HG03108 (cell line): ENCODE data around the gene TSEN2.
"Not testable (repeated sequence)": the region's sequence is repeated elsewhere in the genome, so short reads cannot be mapped to it uniquely, and the experiment has no call there.

ENCODE experiments used
- ATAC-seq: cut with Tn5 transposase; IDR thresholded peaks from one replicate; pipeline ENCODE4 v1.9.1; 2021; ENCODE audit warnings: moderate library complexity; ENCODE audit not compliant: unreplicated experiment

TSEN2 gene

GRCh38 chr3:12484198-12484982, at the start of gene TSEN2:
Gene TSEN2, plus strand, starts transcription at chr3:12484480. Its CDS starts 5,321 bp downstream, at chr3:12489801.
- peak; percentile 91 for ATAC-seq

DNA sequence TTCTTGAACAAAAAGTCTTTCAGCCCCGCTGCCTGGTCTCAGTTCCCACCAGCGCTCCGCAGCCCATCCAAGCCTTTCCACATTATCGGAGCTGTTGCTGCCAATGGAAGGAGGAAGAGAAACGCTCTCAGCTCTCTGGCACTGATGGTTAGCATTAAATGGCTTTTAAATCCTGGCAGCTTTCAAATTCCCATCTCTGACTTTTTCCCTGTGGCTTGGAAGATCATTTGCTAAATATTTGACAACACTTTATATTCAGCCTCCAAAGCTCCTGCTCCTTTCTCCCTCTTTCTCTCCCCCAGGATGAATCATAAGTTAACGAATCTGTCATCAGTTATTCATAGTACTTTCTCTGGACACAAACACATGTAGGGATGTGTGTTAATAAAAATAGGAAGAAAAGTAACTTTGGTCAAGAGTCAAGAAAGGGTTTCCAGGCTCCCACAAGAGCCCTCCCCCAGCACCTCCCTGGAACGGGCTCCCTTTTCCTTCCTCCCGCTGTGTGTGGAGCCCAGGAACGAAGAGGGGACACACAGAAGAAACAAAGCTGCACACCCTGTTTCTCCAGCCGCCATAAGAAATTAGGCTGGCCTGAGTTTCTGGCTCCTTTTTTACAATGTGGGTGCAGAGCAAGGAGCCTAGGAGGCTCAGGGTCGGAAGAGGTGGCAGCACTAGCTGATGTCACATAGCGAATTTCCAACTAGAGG, 47.6 kb upstream of the TSEN2 start:
- ATAC-seq = no peak

DNA sequence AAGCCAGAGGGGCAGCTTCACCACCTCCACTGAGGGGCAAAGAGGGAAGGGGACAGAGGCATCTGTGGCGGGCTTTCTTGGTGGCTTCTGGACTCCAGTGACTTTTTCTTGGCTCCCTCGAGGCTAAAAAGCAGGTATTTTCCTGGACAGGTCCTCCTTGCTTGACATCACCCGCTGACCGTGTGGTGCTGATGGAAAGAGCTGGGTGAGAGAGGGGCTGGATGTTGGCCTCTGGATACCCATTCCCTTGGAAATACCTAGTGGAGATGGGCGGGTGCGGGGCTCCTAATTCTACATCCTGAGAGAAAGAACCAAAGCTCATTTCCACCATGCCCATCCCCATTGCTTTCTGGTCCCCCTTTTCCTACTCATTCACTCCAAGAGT, 47.1 kb upstream of the TSEN2 start:
- ATAC-seq = no peak

DNA sequence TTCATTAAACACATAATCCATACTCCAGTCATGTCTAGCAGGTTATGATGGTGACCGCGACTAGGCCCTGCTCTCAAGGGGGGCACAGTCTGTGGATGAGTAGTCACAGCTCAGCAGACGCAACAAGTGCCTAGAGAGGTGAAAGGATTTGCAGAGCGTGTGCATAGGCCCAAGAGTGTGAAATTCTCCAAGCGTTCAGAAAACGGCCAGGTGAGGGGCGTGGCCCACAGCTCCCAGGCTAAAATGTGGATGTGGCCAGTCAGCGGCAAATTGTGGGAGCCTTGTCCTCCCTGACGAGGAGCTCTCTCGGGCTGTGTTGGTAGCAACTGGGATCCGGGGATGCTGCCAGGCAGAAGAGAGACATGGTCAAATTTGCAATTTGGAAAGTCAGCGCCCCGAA, 46.4 kb upstream of the TSEN2 start:
- no peak for ATAC-seq

GRCh38 chr3:12438318-12438717, 46.0 kb upstream of the TSEN2 start:
- ATAC-seq = no peak

GRCh38 chr3:12439161-12439940, 44.9 kb upstream of the TSEN2 start:
- no peak for ATAC-seq

DNA sequence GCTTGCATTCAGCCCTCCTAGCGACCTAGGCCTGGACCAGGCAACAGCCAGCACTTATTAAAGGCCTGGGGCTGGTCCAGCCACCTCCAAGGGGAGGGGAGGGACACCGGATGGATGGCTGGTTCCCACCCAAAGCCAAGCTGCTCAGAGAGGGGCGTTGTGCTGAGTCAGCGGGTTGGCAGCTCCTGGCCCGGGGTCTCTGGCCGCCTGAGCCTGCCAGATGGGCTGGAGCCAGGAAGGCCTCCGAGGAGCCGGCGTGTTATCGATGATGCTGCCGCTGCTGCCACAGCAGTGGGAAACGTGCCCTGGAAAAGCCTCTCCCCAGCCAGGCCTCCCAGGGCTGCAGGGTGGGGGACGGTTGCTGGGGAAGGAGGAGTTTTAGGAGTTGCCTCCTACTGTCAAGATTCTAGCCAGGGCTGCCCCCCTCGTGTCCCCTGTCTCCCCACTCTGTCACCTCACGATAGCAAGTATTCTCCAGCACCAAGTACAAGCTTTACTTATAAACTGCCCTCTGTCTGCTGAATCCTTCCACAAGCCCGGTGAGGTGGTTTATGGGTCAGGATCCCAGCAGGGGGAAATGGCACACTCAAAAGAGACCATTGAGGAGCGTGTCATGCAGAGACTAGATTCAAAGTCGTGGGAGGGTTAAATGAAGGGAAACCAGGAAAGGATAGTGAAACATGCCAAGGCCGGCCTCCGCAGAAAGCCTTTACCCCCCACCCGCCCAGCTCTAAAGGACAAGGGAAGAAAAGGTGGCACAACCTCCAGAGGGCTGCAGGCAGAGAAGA, 43.2 kb upstream of the TSEN2 start:
- no peak for ATAC-seq

DNA sequence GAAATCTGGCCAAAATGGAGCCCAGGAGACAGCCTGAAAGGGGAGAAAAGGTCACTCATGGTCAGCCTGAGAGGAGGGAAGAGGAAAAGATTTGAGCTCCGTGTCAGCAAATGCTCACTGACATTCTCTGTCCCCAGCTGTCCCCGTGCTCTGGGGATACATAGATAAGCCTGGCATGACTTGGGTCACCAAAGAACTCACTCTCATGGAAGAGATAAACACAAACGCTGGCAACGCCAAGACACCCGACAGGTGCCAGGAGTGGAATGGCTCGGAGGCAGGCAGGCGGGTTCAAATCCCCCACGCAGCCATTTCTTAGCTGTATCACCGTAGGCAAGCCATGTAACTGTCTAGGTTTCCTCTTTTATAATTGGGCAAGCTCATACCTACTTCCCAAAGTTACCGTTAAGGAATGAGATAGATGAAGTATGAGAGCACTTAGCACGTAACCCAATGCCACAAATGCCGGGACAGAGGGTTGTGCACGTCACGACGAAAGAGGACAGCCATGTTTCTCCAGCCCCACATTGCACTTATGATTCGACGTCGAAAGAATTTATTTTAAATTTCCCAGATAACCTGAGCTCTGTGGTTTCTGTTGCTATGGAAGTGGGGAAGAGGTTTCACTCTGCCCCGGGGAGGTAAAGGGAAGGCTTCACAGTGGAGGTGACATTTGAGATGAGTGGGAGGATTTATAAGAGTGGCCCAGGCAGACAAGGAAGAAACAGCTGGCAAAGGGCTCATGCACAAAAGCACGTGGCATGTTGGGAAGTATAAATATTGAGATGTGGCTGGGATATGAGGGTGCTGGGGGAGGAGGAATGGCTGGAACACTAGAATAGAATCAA, 41.4 kb upstream of the TSEN2 start:
- no peak for ATAC-seq

- no peak for ATAC-seq
Measured at GRCh38 chr3:12443781-12444522, 40.3 kb upstream of the TSEN2 start.

DNA sequence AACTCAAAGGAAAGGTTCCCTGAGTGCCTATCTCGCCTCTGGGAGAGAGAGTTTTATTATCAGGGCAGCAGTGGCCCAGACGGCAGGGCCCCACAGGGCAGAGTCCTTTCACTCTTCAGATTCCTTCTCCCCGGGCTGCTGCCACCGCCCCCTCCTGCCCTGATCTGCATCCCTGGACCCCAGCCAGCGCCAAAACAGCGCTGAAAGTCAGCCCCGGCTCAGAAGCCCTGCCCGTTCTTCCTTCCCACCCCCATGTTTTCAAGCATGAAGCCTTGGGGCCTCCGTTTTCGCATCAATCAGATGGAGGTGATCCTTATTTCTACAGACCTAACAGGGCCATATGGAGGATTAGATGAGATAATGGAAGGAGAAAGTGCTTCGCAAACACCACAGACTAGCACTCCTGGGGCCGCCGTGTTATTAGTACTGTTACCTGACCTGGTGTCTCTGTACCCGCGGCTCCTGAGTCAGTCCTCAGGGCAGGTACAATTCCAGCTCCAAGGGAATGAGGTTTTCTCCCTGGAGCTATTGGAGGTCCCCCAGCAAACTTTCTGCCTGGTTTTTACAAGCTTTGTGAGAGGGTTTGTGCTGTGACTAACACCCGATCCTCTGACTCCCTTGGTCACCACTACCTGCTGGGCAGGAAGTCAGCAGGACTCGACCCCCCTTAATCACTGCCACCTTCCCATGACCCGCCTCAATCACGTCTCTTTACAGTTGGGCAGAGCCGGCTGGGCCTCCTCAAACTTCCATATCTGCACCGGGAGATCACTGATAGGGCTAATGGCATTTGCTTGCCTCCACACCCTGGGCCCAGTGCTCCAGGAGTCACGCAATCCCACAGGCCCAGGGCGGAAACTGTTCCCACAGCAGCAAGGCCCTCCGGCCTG, 39.5 kb upstream of the TSEN2 start:
- ATAC-seq = no peak

- no peak for ATAC-seq
Measured at GRCh38 chr3:12445523-12446240, 38.6 kb upstream of the TSEN2 start.

- no peak for ATAC-seq
Measured at GRCh38 chr3:12446298-12446697, 38.0 kb upstream of the TSEN2 start.

DNA sequence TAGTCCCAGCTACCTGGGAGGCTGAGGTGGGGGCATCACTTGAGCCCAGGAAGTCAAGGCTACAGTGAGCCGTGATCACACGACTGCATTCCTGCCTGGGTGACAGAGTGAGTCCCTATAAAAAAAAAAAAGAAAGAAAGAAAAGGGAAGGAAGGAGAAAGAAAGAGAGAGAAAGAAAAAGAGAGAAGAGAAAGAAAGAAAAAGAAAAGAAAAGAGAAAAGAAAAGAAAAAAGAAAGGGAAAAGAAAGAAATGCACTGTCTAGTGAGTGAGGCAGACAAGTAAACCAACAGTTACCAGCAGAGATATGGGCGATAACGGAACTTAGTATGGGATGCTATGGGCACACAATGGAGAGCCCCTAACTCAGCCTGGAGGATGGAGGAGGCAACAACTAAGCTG, 37.2 kb upstream of the TSEN2 start:
- ATAC-seq = no peak

DNA sequence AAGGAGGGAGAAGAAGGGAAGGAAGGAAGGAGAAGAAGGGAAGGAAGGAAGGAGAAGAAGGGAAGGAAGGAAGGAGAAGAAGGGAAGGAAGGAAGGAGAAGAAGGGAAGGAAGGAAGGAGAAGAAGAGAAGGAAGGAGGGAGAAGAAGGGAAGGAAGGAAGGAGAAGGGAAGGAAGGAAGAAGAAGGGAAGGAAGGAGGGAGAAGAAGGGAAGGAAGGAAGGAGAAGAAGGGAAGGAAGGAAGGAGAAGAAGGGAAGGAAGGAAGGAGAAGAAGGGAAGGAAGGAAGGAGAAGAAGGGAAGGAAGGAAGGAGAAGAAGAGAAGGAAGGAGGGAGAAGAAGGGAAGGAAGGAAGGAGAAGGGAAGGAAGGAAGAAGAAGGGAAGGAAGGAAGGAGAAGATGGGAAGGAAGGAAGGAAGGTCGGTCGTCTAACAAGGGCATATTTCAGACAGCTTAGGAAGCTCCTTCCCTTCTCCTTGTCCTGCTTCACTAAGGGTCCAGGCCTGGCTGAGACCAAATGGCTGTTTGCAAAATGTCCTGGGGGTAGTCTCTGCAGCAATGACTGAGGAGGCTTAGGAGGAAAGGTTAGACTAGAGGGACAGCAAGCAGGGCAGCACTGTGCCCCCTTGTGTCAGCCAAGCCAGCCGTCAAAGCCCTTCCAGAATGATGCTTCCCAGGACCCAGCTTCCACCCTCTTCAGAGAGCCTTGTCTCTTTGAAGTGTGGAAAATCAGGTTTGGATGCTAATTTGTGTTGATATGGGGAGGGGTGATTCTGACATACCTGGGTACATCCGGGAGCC, 35.7 kb upstream of the TSEN2 start:
- ATAC-seq = not testable (repeated sequence)

- ATAC-seq = no peak
Measured at GRCh38 chr3:12449889-12450682, 34.2 kb upstream of the TSEN2 start.

DNA sequence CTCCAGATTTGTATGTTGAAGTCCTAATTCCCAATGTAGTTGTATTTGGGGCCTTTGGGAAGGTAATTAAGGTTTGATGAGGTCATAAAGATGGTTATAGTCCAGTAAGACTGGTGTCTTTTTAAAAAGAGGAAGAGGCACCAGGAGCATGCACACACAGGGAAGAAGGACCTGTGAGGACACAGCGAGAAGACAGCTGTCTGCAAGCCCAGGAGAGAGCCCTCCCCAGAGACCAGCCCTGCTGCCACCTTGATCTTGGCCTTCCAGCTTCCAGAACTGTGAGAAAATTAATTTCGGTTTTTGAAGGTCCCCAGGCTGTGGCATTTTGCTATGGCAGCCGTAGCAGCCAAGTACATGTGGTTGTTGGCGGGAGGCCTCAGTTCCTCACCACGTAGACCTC, 32.8 kb upstream of the TSEN2 start:
- no peak for ATAC-seq
